GM12878 (cell line): ENCODE data around the gene WDR48. TPM values are rescaled to one million over a fixed set of nuclear protein-coding genes. Genes with fewer than 3 reads are reported as not detected.

Source experiments
- ATAC-seq: fragments of 200-7000 bp; cut with Tn5 transposase; 3 replicates; pipeline ENCODE4 v1.9.1; 2020; ENCODE audit warnings: mild to moderate bottlenecking, moderate library complexity
- BruUV-seq: library from RNA; stranded (reverse); fragments of 400-500 nt; replicated peaks from 2 replicates; lab custom pipeline; 2021; lab: Mats Ljungman, UMichigan
- CTCF ChIA-PET: fragments of 300-600 bp; sonication (Branson Sonifier 250); formaldehyde crosslinking; extraction: SDS; loops from one replicate; lab custom pipeline; 2021; ENCODE audit warnings: inconsistent platforms; lab: Yijun Ruan, JAX
- POLR2A ChIA-PET: fragments of 350-600 bp; formaldehyde crosslinking; extraction: SDS; loops from one replicate; lab custom pipeline; 2021; ENCODE audit warnings: inconsistent platforms; lab: Charles Lee
- RAD21 ChIA-PET: fragments of 300-600 bp; sonication (Branson Sonifier 250); formaldehyde crosslinking; loops from one replicate; lab custom pipeline; 2023; ENCODE audit warnings: antibody characterized with exemption; ENCODE audit not compliant: unreplicated experiment; lab: Charles Lee
- SMC1A ChIA-PET: fragments of 300-600 bp; sonication (Branson Sonifier 250); formaldehyde crosslinking; loops from one replicate; lab custom pipeline; 2023; ENCODE audit not compliant: unreplicated experiment, uncharacterized antibody; lab: Charles Lee
- DNase-seq: peaks from one replicate; pipeline ENCODE4 v3.0.0-alpha.2; 2011; ENCODE audit warnings: low read depth, low spot score
- FAIRE-seq: peaks from 3 replicates; lab custom pipeline; 2011; peaks lifted over from hg19 to GRCh38; lab: Jason Lieb, UNC
- H2AFZ ChIP-seq: 2 replicates; pipeline ENCODE4 v1.6.0; 2011; ENCODE audit warnings: low read depth, low read length, control low read depth; ENCODE audit not compliant: control insufficient read depth
- H3K27ac ChIP-seq: 2 replicates; pipeline ENCODE4 v1.5.1; 2011; ENCODE audit warnings: control low read depth; ENCODE audit not compliant: control insufficient read depth, insufficient read depth
- H3K27me3 ChIP-seq, 2 experiments: replicated peaks in 1 of 2; 2 replicates each; pipeline versions ENCODE4 v1.6.0 to v1.6.1; 2011; ENCODE audit warnings: low read length in 1 of 2; ENCODE audit not compliant: control insufficient read depth in 2 of 2, insufficient read depth in 2 of 2
- H3K36me3 ChIP-seq, 2 experiments: 2 replicates each; pipeline ENCODE4 v1.5.1; 2011; ENCODE audit warnings: low read length in 1 of 2; ENCODE audit not compliant: control insufficient read depth in 2 of 2, insufficient read depth in 2 of 2
- H3K4me1 ChIP-seq: 2 replicates; pipeline ENCODE4 v1.6.1; 2011; ENCODE audit warnings: mild to moderate bottlenecking, low read length, moderate library complexity, mixed read lengths; ENCODE audit not compliant: control insufficient read depth, insufficient read depth
- H3K4me2 ChIP-seq: 2 replicates; pipeline ENCODE4 v1.6.0; 2011; ENCODE audit warnings: control low read depth; ENCODE audit not compliant: control insufficient read depth, insufficient read depth
- H3K4me3 ChIP-seq: fragments of 200-600 bp; sonication (generic); 2 replicates; pipeline ENCODE4 v1.5.1; 2016
- H3K79me2 ChIP-seq: 2 replicates; pipeline ENCODE4 v1.6.0; 2011; ENCODE audit warnings: low read length; ENCODE audit not compliant: control insufficient read depth, insufficient read depth
- H3K9ac ChIP-seq: 2 replicates; pipeline ENCODE4 v1.8.0; 2011; ENCODE audit warnings: low read length, control low read depth, mixed read lengths; ENCODE audit not compliant: control insufficient read depth, insufficient read depth
- H3K9me3 ChIP-seq: replicated peaks from 3 replicates; pipeline ENCODE4 v1.5.1; 2011; ENCODE audit warnings: mild to moderate bottlenecking, low read length; ENCODE audit not compliant: control insufficient read depth, insufficient read depth
- H4K20me1 ChIP-seq: 2 replicates; pipeline ENCODE4 v1.6.0; 2011; ENCODE audit not compliant: control insufficient read depth, insufficient read depth
- CBFB ChIP-seq: IDR thresholded peaks from 2 replicates; pipeline ENCODE4 v1.6.1; 2016; ENCODE audit warnings: antibody characterized with exemption, low read depth
- CREM ChIP-seq: IDR thresholded peaks from 2 replicates; pipeline ENCODE4 v1.6.1; 2014; ENCODE audit warnings: antibody characterized with exemption, low read depth
- IRF4 ChIP-seq: IDR thresholded peaks from 2 replicates; pipeline ENCODE4 v1.6.1; 2011; ENCODE audit warnings: low read depth, low read length
- MYB ChIP-seq: fragments of 150-350 bp; IDR thresholded peaks from 2 replicates; pipeline ENCODE4 v1.6.1; 2014; ENCODE audit warnings: mild to moderate bottlenecking, low read depth, low read length, borderline replicate concordance
- NR2C2 ChIP-seq: IDR thresholded peaks from 2 replicates; pipeline ENCODE4 v1.6.1; 2011; ENCODE audit warnings: borderline replicate concordance, low read depth; ENCODE audit not compliant: control insufficient read depth, insufficient read length
- POU2F2 ChIP-seq: IDR thresholded peaks from 3 replicates; pipeline ENCODE4 v1.6.1; 2011; ENCODE audit warnings: low read depth, mild to moderate bottlenecking, low read length, borderline replicate concordance
- SREBF2 ChIP-seq: IDR thresholded peaks from 2 replicates; pipeline ENCODE4 v1.6.1; 2012; ENCODE audit warnings: mild to moderate bottlenecking, low read length
- SRF ChIP-seq, 2 experiments: IDR thresholded peaks; 2 replicates each; pipeline ENCODE4 v1.6.1; 2011; ENCODE audit warnings: low read depth in 2 of 2, low read length in 2 of 2, mild to moderate bottlenecking in 1 of 2, moderate library complexity in 1 of 2
- TAF1 ChIP-seq: IDR thresholded peaks from 2 replicates; pipeline ENCODE4 v1.6.1; 2011; ENCODE audit warnings: mild to moderate bottlenecking, low read depth, low read length, borderline replicate concordance
- ZNF217 ChIP-seq: fragments of 450-650 bp; IDR thresholded peaks from 2 replicates; pipeline ENCODE4 v1.6.1; 2017; ENCODE audit warnings: antibody characterized with exemption, mild to moderate bottlenecking
- WGBS: methylation state at CpG from one replicate; pipeline ENCODE4 v1.1.6; 2016; ENCODE audit warnings: low lambda C conversion rate; ENCODE audit not compliant: insufficient replicate concordance, insufficient coverage; ENCODE audit errors: missing lambda C conversion rate; 5-methylcytosine and 5-hydroxymethylcytosine counted together
- in situ Hi-C: fragments of 300-500 bp; cut with MboI; formaldehyde crosslinking; loops from 9 replicates; pipeline ENCODE4 v1.14.3; 2018; ENCODE audit warnings: mixed read lengths
- intact Hi-C: fragments of 100-400 bp; cut with micrococcal nuclease; formaldehyde crosslinking; loops from one replicate; pipeline ENCODE4 v1.14.2; 2022; ENCODE audit not compliant: unreplicated experiment
- polyA plus RNA-seq, 11 experiments: library from polyadenylated mRNA; depleted of rRNA in 4 of 11; unstranded in 6 of 11; stranded (reverse) in 5 of 11; fragments of >200 nt; fragmentation: Nextera tagmentation in 4 of 11; fragmentation: Illumina TruSeq in 1 of 11; extraction: Ambion mirVana in 4 of 11; extraction: Trizol in 1 of 11; gene quantifications; 1 replicate in 1 of 11; 2 replicates in 10 of 11; pipeline versions ENCODE4 v1.2.1 to v1.2.3, GENCODE V29; 2011 to 2016; ENCODE audit warnings: inconsistent platforms in 2 of 11, missing spikeins in 2 of 11, low read depth in 1 of 11
- total RNA-seq, 4 experiments: library from RNA; depleted of rRNA in 3 of 4; stranded (reverse); fragments of >200 nt in 3 of 4; fragmentation: Illumina TruSeq in 1 of 4; extraction: Trizol in 1 of 4; gene quantifications; 2 replicates each; pipeline versions ENCODE4 v1.2.1 to v1.2.3, GENCODE V29; 2013 to 2021
- TF ChIP-seq, protein P1 (sequence below): IDR thresholded peaks from 2 replicates; pipeline ENCODE4 v1.6.1; 2011; ENCODE audit warnings: low read depth, mild to moderate bottlenecking, low read length, moderate library complexity, borderline replicate concordance; ENCODE audit errors: extremely low read depth
- TF ChIP-seq, protein P2 (sequence below): IDR thresholded peaks from 2 replicates; pipeline ENCODE4 v1.6.1; 2011; ENCODE audit warnings: mild to moderate bottlenecking, low read depth, low read length, moderate library complexity; ENCODE audit not compliant: insufficient replicate concordance
- TF ChIP-seq, protein P3 (sequence below): fragments of 450-650 bp; IDR thresholded peaks from 2 replicates; pipeline ENCODE4 v1.6.1; 2016; ENCODE audit warnings: mild to moderate bottlenecking
- TF ChIP-seq, protein P4 (sequence below): fragments of 450-650 bp; formaldehyde crosslinking; IDR thresholded peaks from 2 replicates; pipeline ENCODE4 v1.5.0; 2022; ENCODE audit warnings: mild to moderate bottlenecking, missing genetic modification characterization
- TF ChIP-seq, protein P5 (sequence below): IDR thresholded peaks from 2 replicates; pipeline ENCODE4 v1.6.1; 2011; ENCODE audit warnings: borderline replicate concordance, low read depth, mild to moderate bottlenecking, moderate library complexity, mixed read lengths, low read length; ENCODE audit not compliant: insufficient read depth; ENCODE audit errors: extremely low read length

WDR48 gene
- total and polyA plus RNA-seq, 10 of the 15 experiments (the other 5 are each of a cell fraction or from before 2014, with no cell fraction given): 16.8 to 43.8 (median 29.0) TPM

DNA sequence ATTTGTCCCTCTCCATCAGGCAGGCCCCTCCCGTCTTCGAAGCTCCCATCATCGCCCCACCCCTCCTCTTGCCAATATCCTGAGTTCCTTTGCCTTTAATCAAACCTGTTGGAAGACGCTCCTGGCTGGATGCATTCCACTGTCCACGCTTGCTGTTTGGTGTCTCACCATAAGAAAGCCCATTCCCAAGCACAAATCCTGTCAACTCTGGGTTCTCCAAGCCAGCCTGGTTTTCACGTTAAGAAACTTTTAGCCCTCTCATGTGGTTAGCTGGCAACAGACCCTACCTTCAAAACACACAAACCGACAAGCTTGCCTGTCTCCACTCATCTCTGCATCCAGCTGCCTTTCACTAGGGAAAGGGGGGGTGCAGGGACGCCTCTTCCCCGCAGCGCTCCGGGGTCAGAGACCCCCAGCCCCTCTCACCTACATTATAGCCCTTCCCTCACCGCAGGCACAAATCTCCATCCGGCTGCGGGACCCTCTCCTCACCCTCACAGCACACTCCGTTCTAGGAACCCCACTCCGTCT is 54.5 kb downstream of the WDR48 start:
- peaks cover 27% of the 10 kb centered on the region for H3K4me1 ChIP-seq
- in situ Hi-C loops: no loop called here
- no peak for ATAC-seq
- ChIA-PET SMC1A (interaction anchor here (0.6 to 2.9 kb wide), 13 partner anchors 17 to 185 kb away, joined by 3 to 8 read pairs (median 3); no protein-coding TSS in a partner anchor), POLR2A (interaction anchor here (1.3 kb wide), 1 partner anchor 43 kb away, joined by 5 read pairs; no protein-coding TSS in a partner anchor), CTCF (interaction anchor here (0.9 to 5.6 kb wide), 8 partner anchors 20 to 185 kb away, joined by 3 to 39 read pairs (median 8); no protein-coding TSS in a partner anchor), RAD21 (interaction anchor here (1.1 to 2.2 kb wide), 2 partner anchors 21 to 182 kb away, joined by 3 to 7 read pairs; no protein-coding TSS in a partner anchor)
- peak overlapping the region; percentile 88; the same call in 1 of the 2 replicates for H2AFZ ChIP-seq
- no peaks in the 10 kb centered on the region for H3K9me3 ChIP-seq
- WGBS: 33% methylated on average over 16 of the region's 16 CpGs
- intact Hi-C loops: no loop called here
- H3K9ac ChIP-seq: peak overlapping the region; percentile 81
- BruUV-seq: no TSS peak
- peak overlapping the region; percentile 91 for H3K4me3 ChIP-seq
- H3K79me2 ChIP-seq: peaks cover 14% of the 10 kb centered on the region
- DNase-seq: no peak
- FAIRE-seq: no peak
- no peaks in the 10 kb centered on the region; a peak in 2 of 4 replicates for H3K36me3 ChIP-seq
- peak overlapping the region; percentile 100 for H3K4me2 ChIP-seq
- no peaks in the 10 kb centered on the region for H3K27me3 ChIP-seq
- peak overlapping the region; percentile 59; the same call in 1 of the 2 replicates for H3K27ac ChIP-seq
- H4K20me1 ChIP-seq: no peaks in the 10 kb centered on the region; the same call in 1 of the 2 replicates
- TF ChIP-seq CBFB: no peak
- TF ChIP-seq TAF1: no peak
- TF ChIP-seq ZNF217: no peak
- TF ChIP-seq NR2C2: no peak
- TF ChIP-seq, protein P1, sequence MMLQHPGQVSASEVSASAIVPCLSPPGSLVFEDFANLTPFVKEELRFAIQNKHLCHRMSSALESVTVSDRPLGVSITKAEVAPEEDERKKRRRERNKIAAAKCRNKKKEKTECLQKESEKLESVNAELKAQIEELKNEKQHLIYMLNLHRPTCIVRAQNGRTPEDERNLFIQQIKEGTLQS: no peak
- TF ChIP-seq, protein P2, sequence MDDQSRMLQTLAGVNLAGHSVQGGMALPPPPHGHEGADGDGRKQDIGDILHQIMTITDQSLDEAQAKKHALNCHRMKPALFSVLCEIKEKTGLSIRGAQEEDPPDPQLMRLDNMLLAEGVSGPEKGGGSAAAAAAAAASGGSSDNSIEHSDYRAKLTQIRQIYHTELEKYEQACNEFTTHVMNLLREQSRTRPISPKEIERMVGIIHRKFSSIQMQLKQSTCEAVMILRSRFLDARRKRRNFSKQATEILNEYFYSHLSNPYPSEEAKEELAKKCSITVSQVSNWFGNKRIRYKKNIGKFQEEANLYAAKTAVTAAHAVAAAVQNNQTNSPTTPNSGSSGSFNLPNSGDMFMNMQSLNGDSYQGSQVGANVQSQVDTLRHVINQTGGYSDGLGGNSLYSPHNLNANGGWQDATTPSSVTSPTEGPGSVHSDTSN: no peak
- TF ChIP-seq IRF4: no peak
- TF ChIP-seq POU2F2: no peak
- TF ChIP-seq, protein P3, sequence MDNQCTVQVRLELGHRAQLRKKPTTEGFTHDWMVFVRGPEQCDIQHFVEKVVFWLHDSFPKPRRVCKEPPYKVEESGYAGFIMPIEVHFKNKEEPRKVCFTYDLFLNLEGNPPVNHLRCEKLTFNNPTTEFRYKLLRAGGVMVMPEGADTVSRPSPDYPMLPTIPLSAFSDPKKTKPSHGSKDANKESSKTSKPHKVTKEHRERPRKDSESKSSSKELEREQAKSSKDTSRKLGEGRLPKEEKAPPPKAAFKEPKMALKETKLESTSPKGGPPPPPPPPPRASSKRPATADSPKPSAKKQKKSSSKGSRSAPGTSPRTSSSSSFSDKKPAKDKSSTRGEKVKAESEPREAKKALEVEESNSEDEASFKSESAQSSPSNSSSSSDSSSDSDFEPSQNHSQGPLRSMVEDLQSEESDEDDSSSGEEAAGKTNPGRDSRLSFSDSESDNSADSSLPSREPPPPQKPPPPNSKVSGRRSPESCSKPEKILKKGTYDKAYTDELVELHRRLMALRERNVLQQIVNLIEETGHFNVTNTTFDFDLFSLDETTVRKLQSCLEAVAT: peak; percentile 15; the same call in 1 of the 2 replicates
- TF ChIP-seq MYB: no peak
- TF ChIP-seq, protein P4, sequence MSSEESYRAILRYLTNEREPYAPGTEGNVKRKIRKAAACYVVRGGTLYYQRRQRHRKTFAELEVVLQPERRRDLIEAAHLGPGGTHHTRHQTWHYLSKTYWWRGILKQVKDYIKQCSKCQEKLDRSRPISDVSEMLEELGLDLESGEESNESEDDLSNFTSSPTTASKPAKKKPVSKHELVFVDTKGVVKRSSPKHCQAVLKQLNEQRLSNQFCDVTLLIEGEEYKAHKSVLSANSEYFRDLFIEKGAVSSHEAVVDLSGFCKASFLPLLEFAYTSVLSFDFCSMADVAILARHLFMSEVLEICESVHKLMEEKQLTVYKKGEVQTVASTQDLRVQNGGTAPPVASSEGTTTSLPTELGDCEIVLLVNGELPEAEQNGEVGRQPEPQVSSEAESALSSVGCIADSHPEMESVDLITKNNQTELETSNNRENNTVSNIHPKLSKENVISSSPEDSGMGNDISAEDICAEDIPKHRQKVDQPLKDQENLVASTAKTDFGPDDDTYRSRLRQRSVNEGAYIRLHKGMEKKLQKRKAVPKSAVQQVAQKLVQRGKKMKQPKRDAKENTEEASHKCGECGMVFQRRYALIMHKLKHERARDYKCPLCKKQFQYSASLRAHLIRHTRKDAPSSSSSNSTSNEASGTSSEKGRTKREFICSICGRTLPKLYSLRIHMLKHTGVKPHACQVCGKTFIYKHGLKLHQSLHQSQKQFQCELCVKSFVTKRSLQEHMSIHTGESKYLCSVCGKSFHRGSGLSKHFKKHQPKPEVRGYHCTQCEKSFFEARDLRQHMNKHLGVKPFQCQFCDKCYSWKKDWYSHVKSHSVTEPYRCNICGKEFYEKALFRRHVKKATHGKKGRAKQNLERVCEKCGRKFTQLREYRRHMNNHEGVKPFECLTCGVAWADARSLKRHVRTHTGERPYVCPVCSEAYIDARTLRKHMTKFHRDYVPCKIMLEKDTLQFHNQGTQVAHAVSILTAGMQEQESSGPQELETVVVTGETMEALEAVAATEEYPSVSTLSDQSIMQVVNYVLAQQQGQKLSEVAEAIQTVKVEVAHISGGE: no peak
- TF ChIP-seq, protein P5, sequence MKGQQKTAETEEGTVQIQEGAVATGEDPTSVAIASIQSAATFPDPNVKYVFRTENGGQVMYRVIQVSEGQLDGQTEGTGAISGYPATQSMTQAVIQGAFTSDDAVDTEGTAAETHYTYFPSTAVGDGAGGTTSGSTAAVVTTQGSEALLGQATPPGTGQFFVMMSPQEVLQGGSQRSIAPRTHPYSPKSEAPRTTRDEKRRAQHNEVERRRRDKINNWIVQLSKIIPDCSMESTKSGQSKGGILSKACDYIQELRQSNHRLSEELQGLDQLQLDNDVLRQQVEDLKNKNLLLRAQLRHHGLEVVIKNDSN: no peak
- TF ChIP-seq CREM: no peak
- TF ChIP-seq SRF (IDR thresholded peaks at IDR 0.05; ENCODE audit: low read depth in 2 of 2, low read length in 2 of 2): 0 out of 4 replicates have a peak, but pooled peaks of 1 of the 2 experiments have one; percentile 37
- no peak for TF ChIP-seq SREBF2
